Activated naive CD8-positive, alpha-beta T cell (primary cell): ENCODE data around the gene LSM2.

Experiments used
- H3K27ac Mint-ChIP-seq: one replicate; pipeline ENCODE4 v1.8.0; 2021; ENCODE audit warnings: mixed read lengths
- H3K27me3 Mint-ChIP-seq: one replicate; pipeline ENCODE4 v1.8.0; 2021; ENCODE audit warnings: mixed read lengths
- H3K36me3 Mint-ChIP-seq: one replicate; pipeline ENCODE4 v1.8.0; 2021; ENCODE audit warnings: mixed read lengths
- H3K4me1 Mint-ChIP-seq: one replicate; pipeline ENCODE4 v1.8.0; 2021; ENCODE audit warnings: low read depth, mixed read lengths
- H3K4me3 Mint-ChIP-seq: one replicate; pipeline ENCODE4 v1.8.0; 2021; ENCODE audit warnings: mild to moderate bottlenecking, mixed read lengths
- H3K9me3 Mint-ChIP-seq: one replicate; pipeline ENCODE4 v1.8.0; 2021; ENCODE audit warnings: low read depth, mixed read lengths

LSM2 gene

GRCh38 chr6:31765910-31766794, 40.6 kb downstream of the LSM2 start:
- Mint-ChIP-seq H3K4me1 (peaks cover 11% of the 10 kb centered on the region), H3K4me3 (no peak overlapping the region), H3K36me3 (peaks cover 13% of the 10 kb centered on the region), H3K27ac (no peak overlapping the region), H3K27me3 (no peaks in the 10 kb centered on the region), H3K9me3 (no peaks in the 10 kb centered on the region)

GRCh38 chr6:31765559-31765909, 41.2 kb downstream of the LSM2 start:
- Mint-ChIP-seq H3K27ac (no peak overlapping the region), H3K36me3 (peaks cover 16% of the 10 kb centered on the region), H3K4me1 (peaks cover 7% of the 10 kb centered on the region), H3K4me3 (no peak overlapping the region), H3K9me3 (no peaks in the 10 kb centered on the region), H3K27me3 (no peaks in the 10 kb centered on the region)

- no peaks in the 10 kb centered on the region for H3K9me3 Mint-ChIP-seq
- H3K36me3 Mint-ChIP-seq = peaks cover 19% of the 10 kb centered on the region
- no peak overlapping the region for H3K27ac Mint-ChIP-seq
- H3K4me3 Mint-ChIP-seq = no peak overlapping the region
- no peaks in the 10 kb centered on the region for H3K27me3 Mint-ChIP-seq
- H3K4me1 Mint-ChIP-seq = peaks cover 2% of the 10 kb centered on the region
Observed at GRCh38 chr6:31764198-31764597, 42.6 kb downstream of the LSM2 start.

GRCh38 chr6:31763619-31763940, 43.2 kb downstream of the LSM2 start:
- no peak overlapping the region for H3K27ac Mint-ChIP-seq

GRCh38 chr6:31762878-31763618, 43.7 kb downstream of the LSM2 start:
- H3K9me3 Mint-ChIP-seq = no peaks in the 10 kb centered on the region
- H3K4me1 Mint-ChIP-seq = peaks cover 2% of the 10 kb centered on the region
- H3K4me3 Mint-ChIP-seq = no peak overlapping the region
- no peaks in the 10 kb centered on the region for H3K27me3 Mint-ChIP-seq
- H3K27ac Mint-ChIP-seq = no peak overlapping the region
- H3K36me3 Mint-ChIP-seq = peaks cover 23% of the 10 kb centered on the region

More at GRCh38 chr6:31763619-31763940, 43.2 kb downstream of the LSM2 start:
- Mint-ChIP-seq H3K4me1 (peaks cover 2% of the 10 kb centered on the region), H3K9me3 (no peaks in the 10 kb centered on the region), H3K36me3 (peaks cover 23% of the 10 kb centered on the region), H3K27me3 (no peaks in the 10 kb centered on the region), H3K4me3 (no peak overlapping the region)

GRCh38 chr6:31762356-31762755, 44.4 kb downstream of the LSM2 start, which contains the start of gene SAPCD1:
TSS of gene SAPCD1 (plus strand) at chr6:31762656. CDS start at chr6:31763055, 399 bp downstream.
- Mint-ChIP-seq H3K4me1 (no peaks in the 10 kb centered on the region), H3K27ac (no peak within 1 kb of the TSS), H3K27me3 (no peaks in the 10 kb centered on the region), H3K9me3 (no peaks in the 10 kb centered on the region), H3K36me3 (peaks cover 23% of the 10 kb centered on the region), H3K4me3 (no peak within 1 kb of the TSS)

GRCh38 chr6:31761343-31761742, 45.4 kb downstream of the LSM2 start:
- Mint-ChIP-seq H3K9me3 (no peaks in the 10 kb centered on the region), H3K36me3 (peaks cover 23% of the 10 kb centered on the region), H3K4me3 (no peak overlapping the region), H3K27ac (no peak overlapping the region), H3K4me1 (no peaks in the 10 kb centered on the region), H3K27me3 (no peaks in the 10 kb centered on the region)

GRCh38 chr6:31760790-31761189, 46.0 kb downstream of the LSM2 start:
- Mint-ChIP-seq H3K27me3 (no peaks in the 10 kb centered on the region), H3K4me3 (no peak overlapping the region), H3K27ac (no peak overlapping the region), H3K4me1 (no peaks in the 10 kb centered on the region), H3K9me3 (no peaks in the 10 kb centered on the region), H3K36me3 (peaks cover 23% of the 10 kb centered on the region)

GRCh38 chr6:31758281-31758680, 48.5 kb downstream of the LSM2 start:
- Mint-ChIP-seq H3K9me3 (no peaks in the 10 kb centered on the region), H3K36me3 (peaks cover 19% of the 10 kb centered on the region), H3K27ac (no peak overlapping the region), H3K4me1 (no peaks in the 10 kb centered on the region), H3K4me3 (no peak overlapping the region), H3K27me3 (no peaks in the 10 kb centered on the region)

GRCh38 chr6:31752739-31753319, 53.9 kb downstream of the LSM2 start:
- Mint-ChIP-seq H3K36me3 (peaks cover 9% of the 10 kb centered on the region), H3K27ac (no peak overlapping the region), H3K4me1 (no peaks in the 10 kb centered on the region), H3K27me3 (no peaks in the 10 kb centered on the region), H3K4me3 (no peak overlapping the region), H3K9me3 (no peaks in the 10 kb centered on the region)

GRCh38 chr6:31750411-31751022, 56.2 kb downstream of the LSM2 start:
- H3K27me3 Mint-ChIP-seq = no peaks in the 10 kb centered on the region
- no peaks in the 10 kb centered on the region for H3K9me3 Mint-ChIP-seq
- H3K36me3 Mint-ChIP-seq = peaks cover 14% of the 10 kb centered on the region
- H3K27ac Mint-ChIP-seq = no peak overlapping the region
- no peaks in the 10 kb centered on the region for H3K4me1 Mint-ChIP-seq
- H3K4me3 Mint-ChIP-seq = no peak overlapping the region

GRCh38 chr6:31749301-31750036, 57.3 kb downstream of the LSM2 start:
- H3K4me3 Mint-ChIP-seq = no peak overlapping the region
- H3K9me3 Mint-ChIP-seq = no peaks in the 10 kb centered on the region
- no peak overlapping the region for H3K27ac Mint-ChIP-seq
- no peaks in the 10 kb centered on the region for H3K4me1 Mint-ChIP-seq
- H3K27me3 Mint-ChIP-seq = no peaks in the 10 kb centered on the region
- peaks cover 20% of the 10 kb centered on the region for H3K36me3 Mint-ChIP-seq
